ENCODE results near the gene TLR3.
"Not testable (repeated sequence)": the region's sequence is repeated elsewhere in the genome, so short reads cannot be mapped to it uniquely, and the experiment has no call there.

TLR3 gene

DNA sequence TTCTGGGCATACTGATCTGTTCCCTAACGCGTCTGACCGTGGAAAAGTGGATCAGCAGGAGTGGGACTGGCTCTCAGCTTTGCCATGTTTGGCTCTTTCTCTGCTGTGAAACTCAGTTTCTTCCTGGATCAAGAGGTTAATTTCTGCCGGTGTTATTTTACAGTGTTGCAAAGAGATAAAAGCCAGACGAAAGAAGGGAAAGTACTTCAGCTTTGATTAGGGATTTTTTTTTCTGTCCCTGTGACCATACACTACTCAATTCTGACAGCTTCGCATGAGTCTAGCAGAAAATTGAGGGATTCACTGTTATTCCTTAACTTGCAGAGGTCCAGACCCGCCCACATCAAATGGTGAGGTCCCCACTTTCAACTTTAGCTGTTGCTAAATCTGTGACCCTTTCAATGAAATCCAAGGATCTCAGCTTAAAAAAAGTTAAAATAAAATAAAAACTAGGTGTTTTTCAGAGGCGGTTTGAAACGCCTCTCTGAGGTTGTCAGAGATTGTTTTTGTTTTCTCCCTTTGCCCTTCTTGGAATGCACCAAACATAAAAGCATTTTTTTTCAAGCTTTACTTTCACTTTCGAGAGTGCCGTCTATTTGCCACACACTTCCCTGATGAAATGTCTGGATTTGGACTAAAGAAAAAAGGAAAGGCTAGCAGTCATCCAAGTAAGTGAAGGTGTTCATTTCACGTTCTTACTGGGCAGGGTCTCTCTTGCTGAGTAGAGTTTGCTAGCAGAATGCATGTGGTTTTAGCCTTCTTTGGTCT, at the start of gene TLR3:
Gene TLR3 (plus strand): TSS at position 576 of the 768 bp plus-strand sequence. CDS start 7,464 bp downstream, outside the sequence.
- no peak for DNase-seq

DNA sequence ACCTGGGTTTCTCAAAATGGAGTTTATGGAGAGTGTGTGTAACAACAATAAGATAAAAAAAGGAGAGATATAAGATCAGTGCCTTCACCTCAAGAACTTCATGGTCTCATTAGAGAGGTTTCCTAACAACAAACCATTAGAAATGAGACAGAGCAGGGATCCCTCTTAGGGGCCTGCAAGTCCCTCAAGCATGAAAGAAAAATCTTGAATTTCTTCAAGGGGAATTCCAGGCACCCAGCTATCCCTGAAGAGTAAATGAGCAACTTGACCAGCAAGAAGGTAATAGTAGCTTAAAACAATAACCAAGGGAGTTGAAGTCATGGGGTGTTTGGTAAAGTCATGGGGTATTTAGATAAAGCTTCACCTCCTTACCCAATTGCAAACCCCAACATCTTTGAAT, 49.7 kb upstream of the TLR3 start:
- DNase-seq, result no peak

DNA sequence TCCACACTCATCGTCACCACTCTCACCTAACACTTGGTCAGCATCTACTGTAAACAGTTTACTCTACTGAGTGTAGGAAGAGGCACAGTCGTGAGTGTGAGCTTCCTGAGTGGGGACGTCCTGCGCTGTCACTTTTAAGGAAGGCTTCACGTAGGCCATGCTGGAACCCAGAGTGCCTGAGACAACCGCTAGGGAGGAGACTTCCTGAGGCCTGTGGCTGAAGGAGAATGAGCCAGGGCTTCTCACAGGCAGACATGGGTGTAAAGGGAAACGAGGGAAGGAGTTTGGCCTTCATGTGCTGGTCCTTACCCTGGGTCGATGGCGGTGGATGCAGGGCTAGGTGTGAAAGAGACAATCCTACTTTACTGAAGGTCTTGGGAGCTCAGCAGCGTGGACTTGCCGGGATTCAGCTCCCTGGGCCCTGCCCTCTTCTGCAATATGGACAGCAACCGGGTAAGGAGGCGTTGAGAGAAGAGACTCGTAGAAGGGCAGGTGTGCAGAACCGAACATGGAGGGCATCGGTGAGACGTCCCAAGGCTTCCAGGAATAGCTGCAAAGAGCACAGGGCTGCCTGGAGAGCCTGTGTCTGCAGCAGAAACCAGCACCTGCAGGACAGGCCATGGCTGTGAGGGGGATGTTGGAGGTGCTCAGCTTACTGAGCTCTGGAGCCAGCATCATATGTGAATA, 48.7 kb upstream of the TLR3 start:
- no peak for DNase-seq

DNA sequence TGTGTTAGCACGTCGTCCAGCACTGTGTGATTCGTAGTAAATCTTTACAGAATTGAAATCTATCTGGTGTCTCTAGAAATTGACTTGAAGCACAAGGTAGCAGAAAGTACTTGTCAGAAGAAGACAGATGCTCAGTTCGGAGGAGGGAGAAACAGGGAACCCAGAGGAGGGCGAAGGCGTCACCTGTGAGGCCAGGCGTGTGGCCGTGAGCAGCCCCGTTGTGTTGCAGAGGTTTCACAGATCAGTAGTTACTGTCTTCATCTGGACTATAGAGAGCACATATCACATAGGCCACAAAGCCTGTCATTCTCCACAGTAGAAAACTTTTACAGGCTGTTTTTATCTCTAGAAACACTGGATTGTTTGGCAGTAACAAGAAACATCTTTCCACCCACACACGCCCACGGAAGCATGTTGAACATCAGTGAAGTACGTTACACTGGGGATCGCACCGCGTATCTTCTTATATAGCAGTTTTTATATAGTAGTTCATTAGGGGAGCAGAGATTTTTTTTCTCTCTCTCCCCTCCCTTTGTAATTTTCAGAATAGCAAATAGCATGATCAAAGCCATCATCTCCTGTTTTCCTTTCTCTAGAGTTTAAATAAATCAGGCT, 48.1 kb upstream of the TLR3 start:
- DNase-seq, result no peak

DNA sequence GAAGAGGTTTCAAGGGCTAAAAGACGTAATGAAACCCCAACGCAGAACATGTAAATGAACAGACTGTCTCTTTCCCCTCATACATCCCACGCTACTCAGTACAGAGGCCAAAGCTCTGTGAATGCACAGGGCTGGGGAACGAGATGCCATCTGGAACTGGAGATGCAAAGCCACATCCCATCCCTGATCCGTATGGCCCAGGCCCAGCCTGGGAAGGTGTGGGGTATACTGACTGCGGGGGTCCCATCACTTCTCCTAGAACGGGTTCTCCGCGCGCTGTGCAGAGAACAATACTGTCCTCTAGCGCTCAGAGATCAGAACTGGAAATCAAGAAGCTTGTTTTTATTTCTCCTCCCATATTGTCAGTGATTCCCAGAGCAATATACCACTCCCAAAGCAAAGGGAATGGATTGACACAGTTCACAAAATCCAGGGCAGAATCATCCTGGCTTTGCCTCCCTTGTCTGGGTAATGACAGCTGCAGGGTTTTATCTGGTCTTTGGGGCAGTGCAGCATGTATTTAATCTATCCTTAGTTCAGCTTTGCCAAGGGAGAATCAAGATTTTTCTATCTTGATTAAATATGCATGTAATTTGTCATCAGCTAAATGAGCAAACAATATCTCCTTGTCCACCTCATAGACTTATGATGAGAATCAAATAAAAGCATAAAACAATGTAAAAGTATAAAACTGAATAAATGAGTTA, 47.3 kb upstream of the TLR3 start:
- DNase-seq, result no peak

DNA sequence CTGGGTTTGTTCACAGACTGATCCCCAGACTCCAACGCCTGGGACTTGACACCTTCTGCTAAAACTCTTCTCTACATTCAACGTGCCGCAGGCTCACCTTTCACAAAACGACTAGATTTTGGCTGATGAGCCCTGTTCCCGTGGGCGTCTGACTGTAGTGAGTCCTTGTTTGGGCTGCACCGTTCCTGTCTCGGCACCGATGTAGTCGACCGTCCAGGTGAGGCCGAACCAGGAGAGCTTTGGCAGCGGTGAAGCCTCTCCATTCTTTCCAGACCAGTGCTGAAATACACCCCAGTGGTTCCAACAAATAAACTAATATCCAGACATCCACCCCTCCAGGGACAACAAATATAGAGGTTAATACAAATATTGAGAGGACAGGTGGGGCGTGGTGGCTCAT, 45.0 kb upstream of the TLR3 start:
- no peak for DNase-seq

DNA sequence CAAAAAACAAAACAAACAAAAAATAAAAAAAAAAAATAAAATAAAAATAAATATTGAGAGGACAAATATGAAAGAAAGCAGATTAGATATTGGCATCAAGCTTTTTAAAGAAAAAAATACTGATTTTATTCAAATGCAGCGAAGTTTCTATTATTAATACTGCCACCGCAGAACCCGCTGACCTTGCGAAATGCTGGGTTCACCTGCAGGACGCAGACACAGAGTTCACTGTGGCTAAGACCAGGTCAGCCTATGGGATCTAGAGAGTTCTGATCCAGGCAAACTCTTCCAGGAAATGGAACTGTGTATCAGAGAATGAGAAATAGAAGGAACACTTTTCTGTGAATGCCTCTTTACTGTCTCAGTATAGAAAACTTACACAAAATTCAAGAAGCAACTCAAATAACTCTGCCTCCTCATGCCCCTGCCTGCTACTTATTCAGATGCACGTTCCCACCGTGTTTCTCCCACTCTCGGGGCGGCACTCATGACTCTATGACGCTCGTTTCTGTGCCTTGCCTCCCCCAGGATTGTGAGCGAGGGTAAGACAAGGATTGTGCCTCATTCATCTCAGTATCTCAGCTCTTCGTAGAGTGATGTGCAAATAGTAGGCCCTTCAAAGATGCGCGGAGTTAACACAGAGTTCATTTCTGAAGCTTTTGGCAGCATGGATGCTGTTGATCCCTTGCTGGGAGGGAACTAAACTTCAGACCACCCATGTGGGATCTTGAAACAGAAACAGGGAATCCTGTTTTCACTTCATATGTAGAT, 44.1 kb upstream of the TLR3 start:
- DNase-seq, result no peak

DNA sequence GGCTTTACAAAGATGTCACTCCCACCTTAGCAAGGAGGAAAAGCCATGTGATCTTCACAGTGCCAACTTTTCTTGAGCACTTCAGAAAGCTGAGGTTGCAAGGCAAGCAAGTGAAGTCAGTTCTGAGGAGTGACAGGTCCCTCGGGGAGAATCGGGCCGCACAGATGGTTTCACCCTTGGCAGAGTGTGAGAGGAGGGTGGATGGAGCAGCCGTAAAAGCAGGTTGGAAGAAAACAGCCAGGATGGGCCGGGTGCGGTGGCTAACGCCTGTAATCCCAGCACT, 43.6 kb upstream of the TLR3 start:
- no peak for DNase-seq

DNA sequence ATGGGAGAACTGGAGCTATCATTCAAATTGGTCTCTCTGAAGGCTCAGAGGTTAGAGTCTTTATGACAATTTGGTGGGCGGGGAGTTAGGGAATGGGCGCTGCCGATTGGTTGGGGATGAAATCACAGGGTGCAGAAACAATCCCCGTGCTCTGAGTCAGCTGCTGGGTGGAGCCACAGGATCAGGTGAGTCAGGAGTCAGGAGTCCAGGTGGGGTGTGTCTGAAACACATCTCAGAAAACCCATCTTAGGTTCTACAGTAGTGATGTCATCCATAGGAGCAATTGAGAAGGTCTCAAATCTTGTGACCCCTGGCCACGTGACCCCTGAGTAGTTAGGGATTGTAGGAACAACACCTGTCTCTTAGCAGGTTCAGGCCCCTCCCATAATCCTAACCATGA, 41.6 kb upstream of the TLR3 start:
- no peak for DNase-seq

DNA sequence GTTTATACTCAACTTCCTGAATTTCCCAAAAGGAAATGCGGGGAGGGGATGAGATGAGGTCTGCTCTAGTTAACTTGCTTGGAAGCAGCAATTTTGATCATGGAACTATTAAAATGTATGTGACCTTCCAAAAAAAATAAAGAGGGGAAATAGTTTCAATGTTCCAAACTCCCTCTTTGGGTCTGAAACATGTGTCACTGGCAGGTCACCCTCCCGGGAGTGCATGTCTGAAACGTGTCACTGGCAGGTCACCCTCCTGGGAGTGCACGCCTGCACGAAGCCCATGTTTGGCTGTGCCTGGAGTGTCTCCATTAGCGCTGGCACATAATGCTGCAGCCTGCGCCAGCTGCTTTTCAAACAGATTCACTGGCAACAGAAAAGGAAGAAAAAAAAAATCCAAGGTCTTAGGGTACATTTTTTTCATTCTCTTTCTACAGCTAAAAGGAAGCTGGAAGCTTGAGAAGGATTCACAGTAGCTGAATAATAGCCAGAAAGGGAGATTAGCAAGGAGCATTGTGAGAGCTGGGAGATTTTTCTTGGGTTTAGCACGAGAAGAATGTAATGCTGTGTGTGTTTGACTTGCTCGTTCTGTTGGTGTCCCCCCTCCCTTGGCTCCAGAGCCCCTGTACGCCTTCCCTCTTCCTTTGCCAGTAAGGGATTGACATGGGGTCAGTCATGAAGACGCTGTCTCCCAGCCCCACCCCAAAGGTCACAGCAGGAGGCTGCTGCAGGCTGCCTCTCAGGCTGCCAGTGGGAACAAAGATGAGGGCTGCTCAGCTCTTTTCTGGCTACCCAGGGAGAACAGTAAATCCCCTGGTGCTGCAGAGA, 39.2 kb upstream of the TLR3 start:
- no peak for DNase-seq

DNA sequence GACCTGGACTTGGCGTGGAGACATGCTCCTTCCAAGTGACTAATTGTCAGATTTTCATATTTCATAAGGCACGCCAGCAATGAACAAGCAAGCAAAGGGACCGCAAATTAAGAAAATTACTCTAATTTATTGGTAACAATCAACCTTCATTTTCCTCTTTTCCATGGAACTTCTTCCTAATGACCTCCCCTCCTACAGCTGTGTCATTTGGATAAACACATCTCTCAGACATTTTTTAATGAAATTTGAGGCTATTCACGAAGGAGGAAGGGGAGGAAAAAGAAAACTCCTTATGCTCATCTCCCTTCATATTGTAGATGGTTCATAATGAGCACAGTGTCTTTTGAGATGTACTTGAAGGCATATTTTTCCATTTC, 38.6 kb upstream of the TLR3 start:
- no peak for DNase-seq

DNA sequence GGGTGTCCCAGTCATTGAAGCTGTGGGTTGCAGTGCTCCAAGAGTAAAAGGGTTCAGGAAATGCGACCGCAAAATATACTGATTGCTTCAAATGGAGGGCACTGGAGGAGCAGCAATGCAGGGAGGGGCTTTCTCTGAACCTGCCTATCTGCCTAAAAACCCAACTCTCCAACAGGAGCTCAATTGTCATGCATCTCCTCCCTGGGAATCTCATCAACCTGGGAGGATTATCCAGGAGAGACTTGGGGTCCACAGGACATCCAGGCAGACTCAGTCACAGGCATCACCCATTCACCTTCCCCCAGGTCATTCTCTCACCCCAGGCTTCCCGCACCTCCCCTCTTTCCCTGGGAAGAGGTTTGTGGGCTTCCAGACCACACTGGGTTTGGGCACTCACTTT, 38.2 kb upstream of the TLR3 start:
- no peak for DNase-seq

DNA sequence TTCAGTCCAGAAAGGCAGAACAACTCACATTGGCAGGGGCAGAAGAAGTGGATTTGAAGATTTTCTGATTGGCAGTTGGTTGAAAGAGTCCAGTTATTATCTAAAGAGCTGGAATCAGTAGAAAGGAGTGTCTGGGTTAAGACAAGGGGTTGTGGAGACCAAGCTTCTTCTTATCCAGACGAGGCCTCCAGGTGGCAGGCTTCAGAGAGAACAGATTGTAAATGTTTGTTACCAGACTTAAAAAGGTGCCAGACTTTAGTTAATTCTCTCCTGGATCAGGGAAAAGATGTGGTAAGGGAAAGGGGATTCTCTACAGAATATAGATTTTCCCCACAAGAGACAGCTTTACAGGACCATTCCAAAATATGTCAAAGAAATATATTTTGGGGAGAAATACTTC, 36.7 kb upstream of the TLR3 start:
- no peak for DNase-seq

DNA sequence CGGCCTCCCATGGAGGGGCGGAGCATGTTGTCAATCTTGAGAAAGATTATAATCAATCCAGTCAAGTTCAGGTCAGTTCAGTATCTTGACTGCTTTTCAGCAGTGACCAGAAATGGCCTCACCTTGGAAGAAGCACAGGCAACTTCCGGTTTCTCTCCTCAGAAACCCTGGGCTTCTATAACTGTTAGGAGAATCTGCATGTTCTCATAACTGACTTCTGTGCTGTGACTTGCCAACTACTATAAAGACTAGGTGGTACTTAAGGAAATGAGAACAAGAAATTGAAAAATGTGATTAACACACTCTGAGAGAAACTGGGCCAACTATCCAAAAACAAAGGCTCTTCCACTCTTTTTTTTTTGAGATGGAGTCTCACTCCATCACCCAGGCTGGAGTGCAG, 35.9 kb upstream of the TLR3 start:
- DNase-seq, result no peak

DNA sequence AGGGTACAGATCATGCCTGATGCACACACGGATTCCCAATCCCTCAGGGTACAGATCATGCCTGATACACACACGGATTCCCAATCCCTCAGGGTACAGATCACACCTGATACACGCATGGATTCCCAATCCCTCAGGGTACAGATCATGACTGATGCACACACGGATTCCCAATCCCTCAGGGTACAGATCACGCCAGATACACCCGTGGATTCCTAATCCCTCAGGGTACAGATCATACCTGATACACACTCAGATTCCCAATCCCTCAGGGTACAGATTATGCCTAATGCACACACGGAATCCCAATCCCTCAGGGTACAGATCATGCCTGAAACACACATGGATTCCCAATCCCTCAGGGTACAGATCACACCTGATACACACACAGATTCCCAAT, 34.3 kb upstream of the TLR3 start:
- not testable (repeated sequence) for DNase-seq

DNA sequence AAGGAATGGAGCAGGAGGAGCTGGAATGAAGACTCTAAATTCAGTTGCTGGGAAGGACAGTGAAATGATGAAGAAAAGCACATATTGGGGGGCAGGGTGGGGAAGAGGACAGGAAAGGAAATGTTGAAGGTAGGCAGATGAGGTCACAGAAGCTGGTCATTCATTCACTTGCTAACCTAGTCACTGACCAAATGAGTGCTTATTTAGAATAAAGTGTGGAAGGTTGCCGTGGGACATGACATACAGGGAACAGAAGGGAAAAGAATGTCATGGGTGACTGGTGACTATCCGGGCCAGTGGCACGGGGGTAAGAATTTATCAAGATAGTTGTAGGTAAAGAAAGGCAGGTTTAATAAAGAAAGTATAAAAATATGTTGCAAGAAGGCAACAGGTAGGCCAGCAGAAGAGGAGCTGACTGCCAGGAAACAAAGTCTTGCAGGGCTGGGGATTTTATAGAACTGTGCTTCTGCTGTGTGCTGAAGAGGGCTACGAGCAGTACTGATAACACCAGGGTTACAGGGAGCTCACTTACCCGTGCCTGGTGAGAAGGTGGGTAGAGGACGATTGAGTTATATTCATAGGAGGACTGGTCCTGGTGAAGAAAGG, 31.9 kb upstream of the TLR3 start:
- DNase-seq, result no peak

DNA sequence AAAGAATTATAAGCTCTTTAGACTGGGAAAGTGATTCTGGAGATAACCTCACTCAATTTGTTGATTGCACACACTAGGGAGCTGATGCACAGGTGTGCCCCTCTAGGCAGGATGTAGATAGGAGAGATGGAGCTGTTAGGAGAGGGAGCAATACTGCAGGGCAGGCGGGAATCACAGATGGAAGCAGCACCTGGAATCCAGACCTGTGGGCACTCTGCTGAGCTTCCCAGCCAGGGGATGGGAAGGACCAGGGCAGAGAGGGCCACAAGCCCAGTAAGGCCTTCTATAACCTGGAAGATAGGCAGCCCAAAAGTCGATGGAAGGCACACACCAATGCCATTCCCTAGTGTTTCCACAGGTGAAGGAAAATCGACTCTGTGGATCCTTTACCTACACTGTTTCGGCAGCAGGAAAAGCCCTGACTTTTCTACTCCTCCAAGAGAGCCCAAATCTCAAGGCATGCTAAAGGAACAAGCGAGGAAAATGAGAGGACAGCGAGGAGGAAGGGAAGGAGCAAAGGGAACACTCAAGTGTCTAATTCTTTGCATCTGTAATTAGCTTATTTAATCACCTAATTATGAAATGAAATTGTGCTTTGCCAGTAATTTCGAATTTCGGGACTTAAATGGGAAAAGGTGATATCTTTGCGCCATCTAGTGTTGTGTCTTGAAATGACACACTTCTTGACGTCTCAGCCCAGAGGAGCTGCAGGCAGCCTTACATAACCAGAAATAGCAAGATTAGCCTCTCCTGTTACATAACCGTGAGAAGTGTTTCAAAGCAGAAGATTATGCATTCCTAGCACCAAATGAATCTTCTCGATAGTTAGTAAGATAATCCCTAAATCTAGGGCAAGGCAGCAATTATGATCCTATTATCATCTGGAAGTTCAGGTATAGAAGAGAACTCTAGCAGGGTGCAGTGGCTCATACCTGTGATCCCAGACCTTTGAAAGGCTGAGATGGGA, 31.0 kb upstream of the TLR3 start:
- DNase-seq, result peak; percentile 33

DNA sequence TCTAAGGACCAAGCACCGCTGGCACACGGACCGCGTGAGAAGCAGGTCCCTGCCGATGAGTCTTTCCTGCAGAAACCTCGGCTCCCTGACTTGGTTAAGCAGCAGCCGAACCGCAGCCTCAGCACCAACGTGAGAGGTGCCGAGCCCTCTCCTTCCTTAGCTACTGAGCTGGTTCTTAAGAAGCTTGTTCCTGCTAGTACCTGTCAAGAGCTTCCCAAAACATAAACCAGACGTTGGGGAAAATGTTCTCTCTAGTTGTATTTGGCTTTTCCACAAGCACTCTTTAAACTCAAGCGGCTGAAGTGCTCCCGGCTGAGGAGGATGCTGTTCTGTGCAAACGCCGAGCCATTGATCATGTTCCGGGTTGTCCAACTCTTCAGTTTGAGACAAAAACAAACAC, 29.3 kb upstream of the TLR3 start:
- DNase-seq, result no peak

DNA sequence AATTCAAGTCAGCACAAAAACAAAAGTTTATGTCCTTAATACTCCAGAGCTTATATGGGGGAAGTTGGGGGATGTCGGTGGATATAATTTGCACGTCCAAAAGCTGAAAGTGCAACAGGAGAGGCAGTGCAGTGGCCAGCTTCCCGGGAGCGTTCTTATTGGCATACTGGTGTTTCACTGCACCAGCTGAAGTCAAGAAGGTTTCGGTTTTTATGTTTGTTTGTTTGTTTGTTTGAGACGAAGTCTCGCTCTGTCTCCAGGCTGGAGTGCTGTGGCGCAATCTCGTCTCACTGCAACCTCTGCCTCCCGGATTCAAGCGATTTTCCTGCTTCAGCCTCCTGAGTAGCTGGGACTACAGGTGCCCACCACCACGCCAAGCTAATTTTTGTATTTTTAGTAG, 28.6 kb upstream of the TLR3 start:
- DNase-seq, result no peak

DNA sequence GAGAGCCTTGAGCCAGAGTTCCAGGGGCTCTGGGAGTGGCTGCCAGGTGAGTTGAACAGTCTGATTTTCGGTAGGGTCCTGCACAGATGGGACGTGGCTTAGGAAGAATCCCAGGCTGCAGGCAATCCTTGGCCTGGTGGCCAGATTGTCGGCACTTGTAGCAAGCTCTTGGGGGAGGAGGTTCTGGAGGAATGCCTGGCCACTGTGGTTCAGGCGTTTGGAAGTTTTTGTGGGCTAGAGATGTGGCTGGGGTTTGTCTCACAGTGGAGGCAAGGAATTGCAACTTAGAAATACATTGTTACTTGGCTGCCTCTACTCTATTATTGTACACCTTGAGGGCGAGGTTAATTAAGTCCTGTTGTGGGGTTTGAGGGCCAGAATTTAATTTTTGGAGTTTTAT, 21.5 kb upstream of the TLR3 start:
- DNase-seq, result not testable (repeated sequence)

DNA sequence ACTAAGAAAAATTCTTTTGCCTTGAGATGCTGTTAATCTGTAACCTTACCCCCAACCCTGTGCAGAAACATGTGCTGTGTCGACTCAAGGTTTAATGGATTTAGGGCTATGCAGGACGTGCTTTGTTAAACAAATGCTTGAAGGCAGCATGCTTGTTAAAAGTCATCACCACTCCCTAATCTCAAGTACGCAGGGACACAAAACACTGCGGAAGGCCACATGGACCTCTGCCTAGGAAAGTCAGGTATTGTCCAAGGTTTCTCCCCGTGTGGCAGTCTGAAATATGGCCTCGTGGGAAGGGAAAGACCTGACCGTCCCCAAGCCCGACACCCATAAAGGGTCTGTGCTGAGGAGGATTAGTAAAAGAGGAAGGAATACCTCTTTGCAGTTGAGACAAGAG, 18.8 kb upstream of the TLR3 start:
- DNase-seq, result not testable (repeated sequence)

All from NCI-H1436 (cell line).